Fibroblast of peridontal ligament (primary cell): ENCODE results near the gene RPSA.
A peak's percentile ranks its signal among the peaks of the same experiment; 100 is the strongest.
"Not testable (repeated sequence)": the region's sequence is repeated elsewhere in the genome, so short reads cannot be mapped to it uniquely, and the experiment has no call there.

Experiments
- DNase-seq: peaks from one replicate; pipeline ENCODE4 v3.0.0-alpha.2; 2010; ENCODE audit errors: extremely low read depth

Gene RPSA

DNA sequence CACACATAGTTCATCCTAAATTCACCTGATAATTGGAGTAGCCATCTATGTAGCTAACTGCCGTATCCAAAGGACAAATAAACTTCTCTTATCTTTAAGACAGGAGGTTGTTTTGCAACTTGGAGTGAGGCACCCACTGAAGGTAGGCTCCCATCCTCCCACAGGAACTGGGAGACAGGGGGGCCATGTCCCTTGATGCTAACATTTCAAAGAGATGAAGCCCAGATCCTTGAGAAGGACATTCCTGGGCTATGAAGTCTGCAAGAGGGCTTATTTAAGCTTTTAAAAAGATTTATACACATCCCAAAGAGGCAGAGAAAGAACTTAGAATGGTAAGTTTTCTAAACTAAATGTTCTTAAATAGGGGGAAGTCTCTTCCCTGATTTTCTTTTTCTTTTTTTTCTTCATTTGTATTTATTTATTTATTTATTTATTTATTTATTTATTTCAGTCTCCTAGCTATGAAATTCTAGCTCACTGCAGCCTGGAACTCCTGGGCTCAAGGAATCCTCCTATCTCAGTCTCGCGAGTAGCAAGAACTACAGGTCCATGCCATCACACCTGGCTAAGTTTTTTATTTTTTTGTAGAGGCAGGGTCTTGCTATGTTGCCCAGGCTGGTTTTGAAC is 48.2 kb downstream of the RPSA start:
- no peak for DNase-seq

DNA sequence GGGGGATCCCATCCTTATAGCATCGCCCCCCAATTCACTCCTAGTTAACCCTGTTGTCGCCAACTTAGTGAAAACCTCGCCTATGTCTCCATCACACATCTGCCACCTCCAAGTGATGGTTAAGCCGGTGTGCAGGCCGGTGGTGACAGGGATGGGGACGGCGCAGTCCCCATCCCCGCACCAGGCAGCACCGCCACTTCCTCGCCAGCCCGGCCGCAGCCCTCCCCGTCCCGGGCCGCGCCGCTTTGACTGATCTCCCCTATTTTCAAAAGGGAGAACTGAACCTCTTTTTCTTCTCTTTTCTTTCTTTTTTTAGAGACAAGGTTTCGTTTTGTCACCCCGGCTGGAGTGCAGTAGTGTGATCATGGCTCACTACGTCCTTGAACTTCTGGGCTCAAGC is 49.6 kb downstream of the RPSA start:
- no peak for DNase-seq

DNA sequence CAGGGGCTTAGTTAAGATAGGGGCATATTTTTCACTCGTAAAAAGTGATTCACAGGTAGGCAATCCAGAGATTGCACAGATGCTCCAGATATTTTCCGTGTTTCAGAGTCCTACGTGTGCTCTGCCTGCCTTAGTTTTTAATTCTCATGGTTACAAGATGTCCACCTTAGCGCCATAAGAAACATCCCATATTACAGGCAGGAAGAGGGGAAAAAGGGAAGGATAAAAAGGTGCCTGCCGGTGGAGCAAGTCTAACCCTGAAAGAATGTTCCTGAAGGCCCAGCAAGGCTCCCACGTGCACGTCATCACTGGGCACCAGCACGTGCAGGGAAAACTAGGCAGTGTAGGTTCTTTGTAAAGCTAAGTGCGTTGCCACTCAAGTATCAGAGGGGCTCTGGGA is 50.8 kb downstream of the RPSA start:
- no peak for DNase-seq

DNA sequence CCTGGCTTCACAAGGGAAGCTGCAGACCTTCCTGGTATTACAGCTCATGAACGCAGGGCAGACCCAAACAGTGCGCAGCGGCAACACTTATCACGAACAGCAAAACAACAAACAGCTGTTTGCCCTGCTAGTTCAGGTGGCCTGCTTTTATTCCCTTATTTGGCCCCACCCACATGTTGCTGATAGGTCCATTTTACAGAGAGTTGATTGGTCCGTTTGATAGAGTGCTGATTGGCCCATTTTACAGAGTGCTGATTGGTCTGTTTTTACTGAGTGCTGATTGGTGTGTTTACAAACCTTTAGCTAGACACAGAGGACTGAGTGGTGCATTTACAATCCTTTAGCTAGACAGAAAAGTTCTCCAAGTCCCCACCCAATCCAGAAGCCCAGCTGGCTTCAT is 52.1 kb downstream of the RPSA start:
- DNase-seq: not testable (repeated sequence)

DNA sequence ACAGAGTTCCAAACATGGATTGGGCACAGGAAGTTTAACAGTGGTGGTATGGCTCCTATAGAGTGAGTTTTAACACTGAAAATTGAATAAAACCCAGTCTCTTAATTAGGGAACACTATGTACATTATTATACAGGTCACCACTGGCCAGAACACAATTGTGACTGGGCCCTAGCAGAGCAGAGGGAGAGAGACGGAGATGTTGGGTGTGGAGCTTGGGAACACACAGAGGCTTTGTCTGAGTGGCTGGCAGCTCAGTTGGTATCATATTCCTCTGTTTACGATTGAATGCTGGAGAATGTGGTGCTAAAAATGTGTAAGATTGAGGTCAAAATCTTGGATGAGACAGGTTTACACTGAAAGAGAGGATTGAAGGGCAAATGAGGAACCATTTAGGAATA is 54.2 kb downstream of the RPSA start:
- DNase-seq: peak; percentile 5
